H1 (cell line): ENCODE results near the gene SLC18A3. TPM values are rescaled to one million over a fixed set of nuclear protein-coding genes. Genes with fewer than 3 reads are reported as not detected.

Source experiments
- CTCF ChIA-PET: fragments of 300-600 bp; sonication (Branson Sonifier 250); formaldehyde crosslinking; loops from one replicate; lab custom pipeline; 2021; ENCODE audit not compliant: partially characterized antibody; lab: Charles Lee
- POLR2A ChIA-PET: fragments of 300-600 bp; sonication (Branson Sonifier 250); formaldehyde crosslinking; loops from one replicate; lab custom pipeline; 2021; ENCODE audit warnings: inconsistent platforms; ENCODE audit not compliant: partially characterized antibody; lab: Charles Lee
- DNase-seq, 2 experiments: peaks; one replicate each; pipeline versions ENCODE4 v3.0.0 to v3.0.0-alpha.2; 2010 to 2022; ENCODE audit warnings: low spot score in 2 of 2, low read depth in 1 of 2, mixed read lengths in 1 of 2
- FAIRE-seq: peaks from 2 replicates; lab custom pipeline; 2011; peaks lifted over from hg19 to GRCh38; lab: Jason Lieb, UNC
- H2AFZ ChIP-seq: 2 replicates; pipeline ENCODE4 v1.8.1; 2012; ENCODE audit warnings: low read length, inconsistent platforms
- H2AK5ac ChIP-seq: 2 replicates; pipeline ENCODE4 v1.6.1; 2013; ENCODE audit warnings: low read depth, low read length
- H2BK120ac ChIP-seq: replicated peaks from 2 replicates; pipeline ENCODE3; 2013; ENCODE audit warnings: low read depth, low read length, inconsistent platforms
- H2BK12ac ChIP-seq: 2 replicates; pipeline ENCODE4 v1.6.1; 2013; ENCODE audit warnings: low read depth, low read length
- H2BK15ac ChIP-seq: 2 replicates; pipeline ENCODE4 v1.6.1; 2013; ENCODE audit warnings: low read length
- H2BK20ac ChIP-seq: 2 replicates; pipeline ENCODE4 v1.6.1; 2013; ENCODE audit warnings: low read length
- H2BK5ac ChIP-seq: 2 replicates; pipeline ENCODE4 v1.6.1; 2013; ENCODE audit warnings: low read depth, low read length
- H3K14ac ChIP-seq: 2 replicates; pipeline ENCODE4 v1.6.1; 2013; ENCODE audit warnings: inconsistent platforms; ENCODE audit not compliant: insufficient read length
- H3K18ac ChIP-seq: 2 replicates; pipeline ENCODE4 v1.6.1; 2013; ENCODE audit warnings: low read length; ENCODE audit errors: extremely low read depth
- H3K23ac ChIP-seq: 2 replicates; pipeline ENCODE4 v1.6.1; 2013; ENCODE audit warnings: inconsistent platforms; ENCODE audit not compliant: insufficient read length
- H3K23me2 ChIP-seq: 2 replicates; pipeline ENCODE4 v1.6.1; 2013; ENCODE audit warnings: low read depth, low read length
- H3K27ac ChIP-seq: 2 replicates; pipeline ENCODE4 v1.6.1; 2011; ENCODE audit warnings: low read depth, low read length, inconsistent platforms
- H3K27me3 ChIP-seq, 4 experiments: replicated peaks in 1 of 4; 1 replicate in 1 of 4; 2 replicates in 3 of 4; pipeline versions ENCODE4 v1.6.1 to v1.8.1; 2011 to 2013; ENCODE audit warnings: low read length in 3 of 4, mild to moderate bottlenecking in 3 of 4, inconsistent platforms in 2 of 4, mixed read lengths in 2 of 4, moderate library complexity in 1 of 4; ENCODE audit not compliant: control insufficient read depth in 3 of 4, insufficient read depth in 3 of 4; ENCODE audit errors: extremely low read depth in 1 of 4
- H3K36me3 ChIP-seq, 4 experiments: 2 replicates each; pipeline versions ENCODE4 v1.6.1 to v1.8.1; 2011 to 2013; ENCODE audit warnings: mild to moderate bottlenecking in 4 of 4, low read length in 3 of 4, moderate library complexity in 2 of 4, control low read depth in 1 of 4, inconsistent platforms in 1 of 4; ENCODE audit not compliant: insufficient read depth in 4 of 4, control insufficient read depth in 2 of 4
- H3K4ac ChIP-seq: replicated peaks from 2 replicates; pipeline ENCODE3; 2013; ENCODE audit warnings: low read length, low read depth, mixed read lengths, inconsistent platforms; ENCODE audit not compliant: insufficient read length
- H3K4me1 ChIP-seq, 4 experiments: replicated peaks in 1 of 4; 1 replicate in 1 of 4; 2 replicates in 3 of 4; pipeline versions ENCODE4 v1.6.1 to v1.8.1; 2011 to 2013; ENCODE audit warnings: low read length in 3 of 4, inconsistent platforms in 2 of 4, mixed read lengths in 1 of 4; ENCODE audit not compliant: insufficient read depth in 4 of 4, control insufficient read depth in 3 of 4
- H3K4me2 ChIP-seq, 2 experiments: 2 replicates each; pipeline versions ENCODE4 v1.6.1 to v1.8.1; 2011 to 2013; ENCODE audit warnings: low read depth in 2 of 2, low read length in 2 of 2, control low read depth in 1 of 2, inconsistent platforms in 1 of 2, mild to moderate bottlenecking in 1 of 2; ENCODE audit not compliant: insufficient read depth in 1 of 2
- H3K4me3 ChIP-seq, 4 experiments: fragments of 200-600, 300-600 bp in 1 of 4; sonication (generic), shearing (Covaris generic), sonication (Bioruptor Twin) in 1 of 4; 2 replicates each; pipeline versions ENCODE4 v1.5.1 to v1.8.1; 2011 to 2016; ENCODE audit warnings: low read length in 4 of 4, low read depth in 3 of 4, control low read depth in 2 of 4, inconsistent platforms in 2 of 4, mild to moderate bottlenecking in 2 of 4, mixed read lengths in 1 of 4, moderate library complexity in 1 of 4; ENCODE audit not compliant: insufficient read depth in 2 of 4; ENCODE audit errors: extremely low read depth in 1 of 4
- H3K56ac ChIP-seq: replicated peaks from 2 replicates; pipeline ENCODE3; 2013; ENCODE audit warnings: low read depth, mild to moderate bottlenecking, mixed read lengths, low read length, inconsistent platforms; ENCODE audit not compliant: insufficient read length
- H3K79me1 ChIP-seq: 2 replicates; pipeline ENCODE4 v1.6.1; 2013; ENCODE audit warnings: low read depth, low read length, control low read depth
- H3K79me2 ChIP-seq, 2 experiments: 2 replicates each; pipeline versions ENCODE4 v1.6.1 to v1.8.1; 2012 to 2013; ENCODE audit warnings: low read length in 2 of 2, mild to moderate bottlenecking in 2 of 2, inconsistent platforms in 1 of 2; ENCODE audit not compliant: insufficient read depth in 2 of 2, control insufficient read depth in 1 of 2
- H3K9ac ChIP-seq, 4 experiments: replicated peaks in 1 of 4; 1 replicate in 1 of 4; 2 replicates in 3 of 4; pipeline versions ENCODE4 v1.6.1 to v1.8.1; 2011 to 2013; ENCODE audit warnings: low read depth in 3 of 4, low read length in 3 of 4, control low read depth in 2 of 4, mild to moderate bottlenecking in 2 of 4, moderate library complexity in 2 of 4, inconsistent platforms in 1 of 4; ENCODE audit errors: extremely low read depth in 1 of 4
- H3K9me3 ChIP-seq, 2 experiments: 2 replicates each; pipeline versions ENCODE4 v1.6.1 to v1.8.1; 2012 to 2013; ENCODE audit warnings: mild to moderate bottlenecking in 2 of 2, moderate library complexity in 2 of 2, control low read depth in 1 of 2, inconsistent platforms in 1 of 2, low read depth in 1 of 2, low read length in 1 of 2, mixed read lengths in 1 of 2; ENCODE audit not compliant: insufficient read depth in 2 of 2
- H4K20me1 ChIP-seq, 2 experiments: replicated peaks in 1 of 2; 2 replicates each; pipeline versions ENCODE3 to v1.8.1; 2011 to 2013; ENCODE audit warnings: inconsistent platforms in 2 of 2, low read length in 2 of 2, mild to moderate bottlenecking in 1 of 2; ENCODE audit not compliant: insufficient read depth in 2 of 2, control insufficient read depth in 1 of 2
- H4K5ac ChIP-seq: 2 replicates; pipeline ENCODE4 v1.6.1; 2013; ENCODE audit warnings: low read length, low read depth, mixed read lengths, inconsistent platforms; ENCODE audit not compliant: insufficient read length
- H4K8ac ChIP-seq: 2 replicates; pipeline ENCODE4 v1.8.0; 2013; ENCODE audit warnings: mild to moderate bottlenecking, moderate library complexity, low read length, inconsistent platforms; ENCODE audit not compliant: insufficient read depth; ENCODE audit errors: extremely low read depth
- H4K91ac ChIP-seq: replicated peaks from 2 replicates; pipeline ENCODE3; 2013; ENCODE audit warnings: low read length, mixed read lengths, inconsistent platforms; ENCODE audit not compliant: insufficient read length
- CHD2 ChIP-seq: IDR thresholded peaks from 2 replicates; pipeline ENCODE4 v1.6.1; 2012; ENCODE audit warnings: low read length, improper control_type of control experiment
- E2F6 ChIP-seq: IDR thresholded peaks from 2 replicates; pipeline ENCODE4 v1.6.1; 2012; ENCODE audit warnings: inconsistent platforms
- EZH2 ChIP-seq: fragments of 200-600 bp; sonication (generic); IDR thresholded peaks from 2 replicates; pipeline ENCODE4 v1.7.1; 2012; ENCODE audit warnings: low read depth, mild to moderate bottlenecking, moderate library complexity, low read length, inconsistent platforms; ENCODE audit not compliant: severe bottlenecking
- NANOG ChIP-seq: IDR thresholded peaks from 2 replicates; pipeline ENCODE4 v1.6.1; 2011; ENCODE audit warnings: low read length, low read depth, mild to moderate bottlenecking, inconsistent platforms; ENCODE audit not compliant: insufficient read depth, poor library complexity, severe bottlenecking
- NRF1 ChIP-seq: IDR thresholded peaks from 2 replicates; pipeline ENCODE4 v1.6.1; 2011; ENCODE audit warnings: mild to moderate bottlenecking, low read depth, low read length, improper control_type of control experiment
- POU5F1 ChIP-seq: IDR thresholded peaks from 2 replicates; pipeline ENCODE4 v1.6.1; 2011; ENCODE audit warnings: low read depth, mild to moderate bottlenecking, low read length, moderate library complexity
- RBBP5 ChIP-seq: IDR thresholded peaks from 2 replicates; pipeline ENCODE4 v1.7.1; 2012; ENCODE audit warnings: low read depth, mild to moderate bottlenecking, inconsistent platforms, low read length, moderate library complexity, borderline replicate concordance
- SIRT6 ChIP-seq: IDR thresholded peaks from one replicate; pipeline ENCODE4 v1.7.1; 2012; ENCODE audit warnings: low read length, inconsistent platforms
- SUZ12 ChIP-seq: fragments of 200-600 bp; sonication (generic); IDR thresholded peaks from 2 replicates; pipeline ENCODE4 v1.6.1; 2012; ENCODE audit warnings: mild to moderate bottlenecking, inconsistent platforms, low read length, moderate library complexity, mixed read lengths
- USF2 ChIP-seq: IDR thresholded peaks from 2 replicates; pipeline ENCODE4 v1.6.1; 2011; ENCODE audit warnings: low read length, improper control_type of control experiment
- WGBS, 2 experiments: shearing (Covaris generic) in 1 of 2; methylation state at CpG; one replicate each; pipeline versions ENCODE4 v1.1.6 to v1.1.7; 2013 to 2015; ENCODE audit warnings: low lambda C conversion rate in 2 of 2, mixed read lengths in 2 of 2, inconsistent platforms in 1 of 2, low coverage in 1 of 2, missing lambda C conversion rate in 1 of 2; ENCODE audit not compliant: insufficient replicate concordance in 2 of 2, insufficient coverage in 1 of 2, insufficient read length in 1 of 2; ENCODE audit errors: extremely low coverage in 1 of 2, missing lambda C conversion rate in 1 of 2; 5-methylcytosine and 5-hydroxymethylcytosine counted together
- polyA plus RNA-seq, 7 experiments: library from polyadenylated mRNA; depleted of rRNA in 3 of 7; stranded (reverse) in 5 of 7; unstranded in 2 of 7; fragments of >200 nt in 5 of 7; fragments of 200-250 nt in 2 of 7; gene quantifications; 1 replicate in 5 of 7; 2 replicates in 1 of 7; 4 replicates in 1 of 7; pipeline versions ENCODE4 v1.2.1 to v1.2.3, GENCODE V29; 2011 to 2013; ENCODE audit warnings: missing spikeins in 2 of 7, mixed read lengths in 2 of 7
- total RNA-seq: library from RNA; stranded (reverse); fragmentation: NEBNext Ultra II Directional; extraction: Animal tissue kit (Norgen Biotek cat#: 25700); gene quantifications from 2 replicates; pipeline ENCODE4 v1.2.1, GENCODE V29; 2021

SLC18A3 gene
- total and polyA plus RNA-seq, 2 of the 8 experiments (the other 6 are each of a cell fraction or from before 2014, with no cell fraction given), result 0.17 TPM; not detected in 1

GRCh38 chr10:49611166-49611815 lies 1.2 kb downstream of the SLC18A3 start:
- Histone ChIP-seq H3K36me3 (peaks cover 0 to 6% (median 0%) of the 10 kb centered on the region in 4 experiments; a peak in 1 of 8 replicates), H3K56ac (no peak overlapping the region), H3K4me1 (peaks cover 0 to 47% (median 29%) of the 10 kb centered on the region in 4 experiments; a peak in 6 of 7 replicates), H2BK12ac (peak overlapping the region; percentile 87; the same call in 1 of the 2 replicates), H3K79me1 (no peaks in the 10 kb centered on the region), H3K27me3 (peaks cover 91 to 94% (median 93%) of the 10 kb centered on the region in 4 experiments), H3K23me2 (peaks cover 16% of the 10 kb centered on the region; the same call in 1 of the 2 replicates), H2AFZ (no peak overlapping the region; the same call in 1 of the 2 replicates), H3K4me3 (peak overlapping the region in 3 of 4 experiments; percentile 11 to 72 (median 15); a peak in 5 of 8 replicates), H4K20me1 (peaks cover 17 to 48% of the 10 kb centered on the region in 2 experiments), H3K18ac (no peak overlapping the region), H3K9ac (no peak overlapping the region), H3K4ac (no peak overlapping the region), H3K9me3 (no peaks in the 10 kb centered on the region; a peak in 1 of 4 replicates), H3K27ac (no peak overlapping the region), H4K91ac (no peak overlapping the region), H3K79me2 (no peaks in the 10 kb centered on the region), H2AK5ac (no peak overlapping the region), H3K14ac (no peak overlapping the region), H2BK5ac (no peak overlapping the region), H3K4me2 (peak overlapping the region; percentile 70 to 71), H2BK20ac (no peak overlapping the region), H3K23ac (no peak overlapping the region), H4K8ac (peak overlapping the region; percentile 80; the same call in 1 of the 2 replicates), H4K5ac (no peak overlapping the region), H2BK120ac (no peak overlapping the region), H2BK15ac (0 out of 2 replicates have a peak overlapping the region, but pooled peaks have one; percentile 29)
- DNase-seq, result peak in 1 of 2 experiments; percentile 82
- no peak for FAIRE-seq
- ChIA-PET CTCF (interaction anchor here (0.6 to 2.3 kb wide), 7 partner anchors 8 to 25 kb away, joined by 3 to 9 read pairs (median 3); no protein-coding TSS in a partner anchor), POLR2A (interaction anchor here (1.0 to 1.3 kb wide), 2 partner anchors 79 to 216 kb away, joined by 3 read pairs; no protein-coding TSS in a partner anchor)
- WGBS, 2 experiments, result 8% methylated on average over 63 of the region's 63 CpGs; no CpG with 5 or more reads in 1 of the 2 experiments
- no peak for TF ChIP-seq SIRT6
- peak; percentile 85 for TF ChIP-seq SUZ12
- no peak for TF ChIP-seq NRF1
- no peak for TF ChIP-seq RBBP5
- no peak for TF ChIP-seq NANOG
- no peak for TF ChIP-seq POU5F1
- peak; percentile 97 for TF ChIP-seq EZH2
- TF ChIP-seq CHD2, result no peak
- peak; percentile 86 for TF ChIP-seq E2F6
- no peak for TF ChIP-seq USF2
